ENCODE data around the gene RGS6.

The RGS6 gene

GRCh38 chr14:71947947-71948500, 15.8 kb downstream of the RGS6 start:
- DNase-seq: no peak
- no peak for ATAC-seq

DNA sequence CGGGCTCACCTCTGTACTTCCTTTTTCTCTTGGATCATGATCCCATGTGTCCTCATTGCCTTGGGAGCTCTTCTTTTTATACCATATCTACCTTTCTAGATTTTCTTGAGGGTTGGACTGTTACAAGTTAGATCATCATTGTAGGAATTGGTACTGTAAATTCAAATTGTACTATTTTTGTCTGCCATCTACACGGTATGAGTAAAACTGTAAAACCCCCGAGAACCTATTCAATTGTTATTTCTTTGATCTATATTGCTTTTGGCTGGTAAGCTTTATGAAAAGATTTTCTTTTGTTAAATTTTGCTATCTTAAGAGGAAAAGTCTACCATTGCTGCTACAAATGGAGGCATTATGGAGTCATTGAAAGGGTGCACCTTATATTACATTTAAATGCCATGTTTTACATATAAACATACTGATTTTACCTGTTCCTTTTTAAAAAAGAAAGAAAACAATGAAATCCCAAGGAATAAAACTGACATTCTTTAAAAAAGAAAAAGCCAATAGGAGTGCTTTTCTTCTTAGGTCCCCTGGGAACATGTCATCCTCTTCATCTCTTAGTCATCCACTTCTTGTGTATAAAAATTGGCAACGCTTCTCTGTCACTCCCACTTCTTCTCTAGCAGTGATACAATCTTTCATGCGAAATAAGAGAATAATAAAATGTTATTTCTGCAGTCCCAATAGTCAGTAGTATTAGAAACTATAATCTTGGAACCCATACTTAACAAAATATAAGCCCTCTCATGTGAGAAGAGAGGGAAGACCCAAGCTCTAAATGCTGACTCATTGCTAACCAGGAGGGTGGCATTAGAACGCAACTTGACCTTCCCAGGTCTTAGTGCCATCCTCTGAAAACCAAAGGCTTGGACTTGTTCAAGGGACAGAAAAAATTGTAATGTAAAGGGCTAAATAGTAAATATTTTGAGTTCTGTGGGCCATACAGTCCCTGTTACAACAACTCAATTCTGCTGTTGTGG, 20.4 kb downstream of the RGS6 start:
- no peak for ATAC-seq
- no peak for DNase-seq

- DNase-seq: no peak
- no peak for ATAC-seq
These were observed 24.8 kb downstream of the RGS6 start for GRCh38 chr14:71956920-71957563.

DNA sequence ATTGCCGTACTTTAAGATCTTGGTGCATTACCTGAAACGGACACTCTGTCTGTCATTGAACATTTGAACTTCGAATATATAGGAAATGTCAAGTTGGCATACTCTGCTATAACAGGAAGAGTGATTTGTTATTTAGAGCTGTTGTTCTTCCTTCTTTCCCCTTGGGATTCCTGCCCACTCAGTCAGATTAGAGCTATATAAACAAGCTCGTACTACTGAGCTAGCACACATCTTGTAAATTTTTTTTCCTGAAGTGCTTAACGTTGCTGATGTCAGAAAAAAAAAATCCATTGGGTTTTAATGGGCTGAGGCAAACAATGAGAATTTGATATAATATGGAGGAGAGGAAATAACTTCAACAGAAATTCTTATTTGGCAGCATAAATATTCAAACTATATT, 26.8 kb downstream of the RGS6 start:
- DNase-seq (no peak), ATAC-seq (no peak)

DNA sequence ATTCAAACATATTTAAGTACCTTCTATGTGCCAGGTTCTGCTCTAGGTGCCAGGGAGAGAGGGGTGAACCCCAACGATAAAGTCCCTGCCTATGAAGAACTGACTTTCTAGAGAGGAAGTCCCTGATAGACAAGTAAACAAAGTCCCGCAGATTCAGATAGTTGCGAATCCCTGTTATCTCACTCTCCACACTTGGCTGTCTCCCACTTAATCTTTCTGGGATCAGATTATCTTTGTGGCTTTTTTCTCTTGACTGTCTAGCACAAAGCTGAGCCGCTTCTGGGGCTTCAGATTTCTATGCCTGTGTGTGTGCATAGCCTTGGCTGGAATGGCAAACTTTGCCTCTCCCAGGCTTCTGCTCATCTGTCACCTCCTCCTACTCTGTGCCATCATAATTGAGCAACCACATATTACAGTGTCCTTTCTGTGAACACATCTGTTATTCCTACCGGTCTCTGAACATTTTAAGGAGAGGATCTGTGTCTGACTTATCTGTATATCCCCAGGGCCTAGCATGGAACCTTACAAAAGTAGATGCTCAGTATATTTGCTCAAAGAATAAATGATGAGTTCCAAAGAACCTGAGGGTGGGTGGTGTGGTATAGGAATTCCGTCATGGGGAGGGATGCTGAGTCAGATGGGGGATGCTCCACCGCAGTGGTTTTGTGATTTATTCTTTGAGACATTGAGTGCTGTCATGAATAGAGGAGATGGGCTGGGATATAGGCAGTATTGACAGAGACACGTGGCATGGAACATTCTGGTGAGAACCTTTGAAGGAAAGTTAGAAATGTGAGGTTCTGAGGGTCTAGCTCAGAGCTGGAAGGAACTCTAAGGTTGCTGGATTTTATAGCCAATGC, 28.5 kb downstream of the RGS6 start:
- DNase-seq (no peak), ATAC-seq (no peak)

DNA sequence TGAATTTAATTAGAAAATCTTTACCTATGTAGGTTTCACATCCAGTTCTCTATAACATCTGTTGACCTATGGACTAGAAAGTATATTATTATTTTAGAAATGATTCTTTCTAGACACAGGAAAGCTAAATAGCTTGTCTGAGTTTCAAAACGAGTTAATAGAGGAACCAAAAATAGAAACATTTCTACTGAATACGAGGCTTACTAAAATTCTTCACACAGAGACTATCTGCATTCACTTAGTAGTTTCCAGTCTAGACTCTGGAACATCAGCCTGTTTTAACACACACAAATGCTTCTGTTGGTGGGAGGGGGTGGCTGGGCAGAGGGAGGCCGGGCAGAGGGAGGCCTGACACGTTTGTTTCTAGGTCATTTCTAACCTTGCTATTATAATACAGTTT, 29.7 kb downstream of the RGS6 start:
- DNase-seq: no peak
- no peak for ATAC-seq

DNA sequence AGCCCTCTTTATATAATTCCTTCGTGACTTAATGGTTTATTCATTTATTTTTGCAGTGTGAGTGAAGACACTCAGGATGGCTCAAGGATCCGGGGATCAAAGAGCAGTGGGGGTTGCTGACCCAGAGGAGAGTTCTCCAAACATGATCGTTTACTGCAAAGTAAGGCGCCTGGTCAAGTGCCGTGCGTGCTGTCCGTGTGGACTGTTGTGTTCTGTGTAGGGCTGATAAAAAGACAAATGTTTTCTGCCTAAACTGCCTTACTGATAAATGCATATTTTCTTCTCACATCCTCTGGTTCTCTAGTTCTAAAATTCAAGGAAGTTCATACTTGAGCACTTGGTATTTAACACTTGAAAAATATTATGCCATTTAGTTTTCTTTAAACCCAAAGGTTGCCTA, 32.5 kb downstream of the RGS6 start:
- ATAC-seq (no peak), DNase-seq (no peak)

DNA sequence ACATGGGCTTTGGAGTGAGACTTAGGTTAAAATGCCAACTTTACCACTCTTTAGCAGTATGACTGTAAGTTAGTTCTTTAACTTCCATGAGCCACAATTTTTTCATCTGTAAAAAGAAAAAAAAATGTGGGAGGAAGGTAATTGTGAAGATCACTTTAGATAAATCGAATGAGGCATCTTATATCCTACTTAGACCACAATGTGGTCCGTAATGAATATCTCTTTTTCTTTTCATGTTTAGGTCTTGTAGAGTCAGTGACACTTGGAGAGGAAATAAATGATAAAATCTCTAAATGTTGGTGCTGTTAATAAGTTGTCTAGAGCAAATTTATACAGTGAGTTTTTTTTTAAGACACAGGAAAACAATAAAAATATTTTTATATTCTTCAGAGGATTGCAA, 34.3 kb downstream of the RGS6 start:
- no peak for DNase-seq
- ATAC-seq: no peak

DNA sequence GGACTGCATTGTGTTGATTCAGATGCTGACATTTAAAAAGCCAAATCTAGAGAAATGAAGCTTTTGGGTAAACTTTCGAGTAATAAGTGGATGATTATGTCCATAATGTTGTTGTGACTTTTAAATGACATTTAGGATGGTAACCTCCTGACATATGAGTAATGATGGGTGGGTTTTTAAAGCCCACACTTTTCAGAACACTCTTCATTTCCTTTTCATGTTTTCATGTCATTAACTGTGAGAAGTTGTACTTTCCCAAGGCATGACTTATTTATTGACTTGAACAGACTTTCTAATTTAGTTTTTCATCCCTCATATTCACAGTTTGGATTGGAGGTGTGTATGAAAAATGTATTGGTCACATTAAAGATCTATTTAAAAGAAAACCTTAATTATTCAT, 35.5 kb downstream of the RGS6 start:
- DNase-seq (no peak), ATAC-seq (peak; percentile 81)

DNA sequence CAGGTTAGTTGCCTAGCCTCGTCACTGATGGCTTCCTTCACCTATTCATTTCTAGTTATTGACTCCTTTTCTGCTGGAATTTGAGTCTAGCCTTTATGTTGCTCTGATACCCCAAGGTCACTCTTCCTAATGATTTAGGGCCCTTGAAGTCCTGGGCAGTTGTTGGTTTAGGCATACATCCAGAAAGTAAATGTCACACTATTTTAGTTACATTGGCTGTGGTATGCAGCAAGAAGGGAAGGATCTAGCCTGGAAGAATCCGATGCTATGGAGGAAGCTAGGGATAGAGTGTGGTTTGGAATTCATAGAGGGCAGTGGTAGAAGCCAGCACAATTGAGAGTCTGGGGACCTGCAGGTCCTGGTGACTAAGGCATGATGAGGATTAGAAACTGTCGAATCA, 38.0 kb downstream of the RGS6 start:
- no peak for DNase-seq
- no peak for ATAC-seq

- no peak for DNase-seq
- no peak for ATAC-seq
These were observed 53.4 kb downstream of the RGS6 start for GRCh38 chr14:71985538-71986189.

DNA sequence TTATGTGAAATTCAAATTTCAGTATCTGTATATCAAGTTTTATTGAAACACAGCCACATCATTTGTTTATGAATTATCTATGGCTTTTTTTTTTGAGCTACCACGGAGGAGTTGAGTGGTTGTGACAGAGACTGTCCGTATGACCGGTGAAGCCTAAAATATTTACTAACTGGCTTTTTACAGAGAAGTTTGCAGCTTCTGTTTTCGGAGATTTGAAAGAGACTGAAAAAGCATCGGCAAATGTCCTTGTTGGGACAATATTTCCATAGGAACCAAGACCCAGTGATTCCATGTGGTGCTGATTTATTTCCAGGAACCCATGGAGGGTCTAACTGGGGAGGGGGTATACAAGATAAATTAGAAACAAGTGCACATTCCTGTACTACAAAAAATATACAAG, 56.2 kb downstream of the RGS6 start:
- no peak for DNase-seq
- no peak for ATAC-seq

- DNase-seq (no peak), ATAC-seq (no peak)
These were observed 56.7 kb downstream of the RGS6 start for GRCh38 chr14:71988939-71989338.

- no peak for ATAC-seq
- no peak for DNase-seq
These were observed 62.2 kb downstream of the RGS6 start for GRCh38 chr14:71994416-71994815.

GRCh38 chr14:71995741-71996140, 63.5 kb downstream of the RGS6 start:
- DNase-seq (no peak), ATAC-seq (no peak)

DNA sequence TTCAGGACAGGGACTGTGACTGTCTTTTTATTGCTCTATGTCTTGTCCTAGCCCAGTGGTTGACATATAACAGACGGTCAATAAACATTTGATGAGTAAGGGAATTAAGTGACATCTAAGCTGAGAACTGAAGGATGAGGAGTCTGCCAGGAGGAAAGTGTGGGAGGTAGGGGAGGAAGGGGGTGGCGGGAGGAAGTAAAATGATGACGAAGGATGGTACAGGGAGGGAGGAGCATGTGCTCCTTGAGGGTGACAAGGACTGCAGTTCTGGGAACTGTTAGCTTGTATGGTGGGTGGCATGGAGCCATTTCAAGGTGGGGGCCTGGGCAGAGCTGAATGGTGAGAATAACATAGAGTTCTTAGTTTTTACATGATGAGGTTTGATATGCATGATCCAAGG, 64.4 kb downstream of the RGS6 start:
- no peak for DNase-seq
- ATAC-seq: no peak

GRCh38 chr14:72000907-72001306, 68.7 kb downstream of the RGS6 start:
- ATAC-seq (no peak), DNase-seq (no peak)

DNA sequence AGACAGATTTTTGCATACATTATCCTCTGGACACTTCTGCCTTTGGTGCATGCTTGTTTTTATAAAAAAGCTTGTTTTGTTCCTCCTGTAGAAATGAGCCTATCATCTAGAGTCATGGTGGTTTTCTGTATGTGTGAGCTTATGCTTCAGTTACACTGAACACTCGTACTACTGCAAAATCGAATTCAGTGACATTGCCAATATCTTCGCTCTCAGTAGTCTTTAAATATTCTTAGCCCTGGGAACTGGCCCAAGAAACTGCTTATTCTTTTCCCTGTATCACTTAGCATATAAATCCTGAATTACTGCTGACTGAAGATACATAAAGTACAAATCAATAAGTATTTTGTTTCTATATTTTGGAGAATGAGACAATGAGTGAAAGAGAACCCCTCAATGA, 70.5 kb downstream of the RGS6 start:
- DNase-seq (no peak), ATAC-seq (no peak)

DNA sequence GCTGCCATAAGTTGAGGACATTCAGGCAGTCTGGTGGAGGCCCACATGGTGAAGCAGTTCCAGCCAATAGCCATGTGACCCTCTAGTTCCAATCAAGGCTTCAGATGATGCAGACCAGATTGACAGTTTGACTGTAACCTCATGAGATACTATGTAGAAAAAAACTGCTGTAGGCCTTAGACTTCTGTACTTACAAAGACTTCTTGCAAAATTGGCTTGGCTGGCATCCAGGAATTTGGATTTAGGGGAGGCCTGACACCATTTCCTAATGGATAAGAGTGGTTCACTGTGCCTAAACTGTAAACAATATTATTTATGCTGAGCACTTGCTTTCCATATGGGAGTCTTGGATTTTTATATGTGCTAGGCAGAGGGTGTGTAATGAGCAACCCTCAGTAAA, 76.4 kb downstream of the RGS6 start:
- DNase-seq (no peak), ATAC-seq (no peak)

DNA sequence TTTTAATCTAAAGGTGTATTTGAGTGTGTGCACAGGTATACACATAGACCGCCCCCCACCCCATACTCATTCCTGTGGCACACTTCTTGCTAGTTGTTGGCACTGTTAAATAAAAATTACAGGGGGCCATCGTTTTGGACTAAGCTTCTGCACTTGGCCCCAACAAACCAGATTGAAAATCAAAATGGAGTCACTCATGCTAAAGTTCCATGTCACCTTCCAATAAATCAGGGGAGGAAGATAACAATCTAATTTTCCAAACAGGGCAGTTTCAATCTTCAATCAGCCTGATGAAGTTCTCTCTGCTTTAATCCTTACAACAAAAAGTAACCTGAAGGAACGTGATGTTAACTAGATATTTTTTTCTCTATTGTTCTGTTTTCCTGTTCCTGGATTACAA, 78.2 kb downstream of the RGS6 start:
- DNase-seq (no peak), ATAC-seq (no peak)

- DNase-seq: no peak
- no peak for ATAC-seq
These were observed 81.6 kb downstream of the RGS6 start for GRCh38 chr14:72013721-72014345.
